Measurements from ENCODE around the gene GSTO2. TPM values are rescaled to one million over a fixed set of nuclear protein-coding genes. Genes with fewer than 3 reads are reported as not detected.

GSTO2 gene
- total and polyA plus RNA-seq, 2 of the 13 experiments (the other 11 are each of a cell fraction or from before 2014, with no cell fraction given): 2.1 to 7.9 TPM

GRCh38 chr10:104317269-104317710 is 48.3 kb downstream of the GSTO2 start:
- BruUV-seq (replicated peaks): no TSS peak
- ATAC-seq (no peak), FAIRE-seq (no peak), DNase-seq (ENCODE audit: low spot score) (no peak)
- Histone ChIP-seq H3K9ac (ENCODE audit: insufficient read depth, low read depth, low read length) (no peak overlapping the region), H3K79me2 (ENCODE audit: insufficient read depth, low read length) (no peaks in the 10 kb centered on the region), H3K4me2 (ENCODE audit: low read depth, low read length) (no peak overlapping the region), H3K4me1 (ENCODE audit: insufficient read depth, low read length) (no peaks in the 10 kb centered on the region), H4K20me1 (ENCODE audit: insufficient read depth, low read length) (0 out of 2 replicates have a peak, but pooled peaks cover 3% of the 10 kb centered on the region), H3K36me3 (replicated peaks in 1 of 2; ENCODE audit: control insufficient read depth in 1 of 2, insufficient read depth in 2 of 2, low read length in 2 of 2) (peaks cover 8 to 10% of the 10 kb centered on the region in 2 experiments; a peak in 4 of 5 replicates), H3K27me3 (ENCODE audit: control insufficient read depth in 1 of 2, insufficient read depth in 2 of 2, low read length in 2 of 2) (no peaks in the 10 kb centered on the region), H2AFZ (ENCODE audit: low read length) (no peak overlapping the region), H3K27ac (ENCODE audit: extremely low read length, insufficient read depth, low read length) (no peak overlapping the region), H3K9me3 (ENCODE audit: low read length) (no peaks in the 10 kb centered on the region), H3K4me3 (replicated peaks in 1 of 3; ENCODE audit: insufficient read depth in 1 of 3, low read depth in 2 of 3, low read length in 3 of 3) (no peak overlapping the region)
- in situ Hi-C loops (cut with HindIII; ENCODE audit: extremely low pct_ligation_motif_present, low pct_unique_long_range_greater_than_20kb) (no loop called here), intact Hi-C loops (cut with micrococcal nuclease; ENCODE audit: unreplicated experiment) (no loop called here)
- ChIA-PET CTCF (ENCODE audit: low intra/inter-chr PET ratio, low total read pairs) (no interaction called here), POLR2A (no interaction called here)
- 82% methylated on average over 6 of the region's 6 CpGs for WGBS (ENCODE audit: low lambda C conversion rate)
- TF ChIP-seq AHR (CRISPR knock-in tag; IDR thresholded peaks at IDR 0.05) (no peak), CHD2 (IDR thresholded peaks at IDR 0.05; ENCODE audit: low read depth, low read length) (no peak), ZNF24 (IDR thresholded peaks at IDR 0.05) (no peak), BHLHE40 (IDR thresholded peaks at IDR 0.05; ENCODE audit: low read length) (no peak), SRSF9 (IDR thresholded peaks at IDR 0.05; ENCODE audit: borderline replicate concordance, insufficient read depth, low read depth, low read length, poor library complexity, severe bottlenecking) (no peak), THAP11 (CRISPR knock-in tag; IDR thresholded peaks at IDR 0.05) (no peak), ZNF124 (CRISPR knock-in tag; IDR thresholded peaks at IDR 0.05) (no peak), POGZ (CRISPR knock-in tag; IDR thresholded peaks at IDR 0.05) (no peak), GRHL1 (CRISPR knock-in tag; conservative IDR thresholded peaks at IDR 0.05) (no peak), TRIM24 (CRISPR knock-in tag; IDR thresholded peaks at IDR 0.05) (no peak), HIVEP1 (CRISPR knock-in tag; IDR thresholded peaks at IDR 0.05) (no peak), CREM (IDR thresholded peaks at IDR 0.05) (no peak), CREM (CRISPR knock-in tag; IDR thresholded peaks at IDR 0.05) (no peak), ZNF33B (CRISPR knock-in tag; IDR thresholded peaks at IDR 0.05) (no peak), MED8 (CRISPR knock-in tag; IDR thresholded peaks at IDR 0.05; ENCODE audit: insufficient replicate concordance) (no peak), KLF9 (CRISPR knock-in tag; IDR thresholded peaks at IDR 0.05; ENCODE audit: low read depth) (no peak), SOX6 (IDR thresholded peaks at IDR 0.05) (no peak), SOX6 (CRISPR knock-in tag; IDR thresholded peaks at IDR 0.05) (no peak)
- TF ChIP-seq, protein P1, sequence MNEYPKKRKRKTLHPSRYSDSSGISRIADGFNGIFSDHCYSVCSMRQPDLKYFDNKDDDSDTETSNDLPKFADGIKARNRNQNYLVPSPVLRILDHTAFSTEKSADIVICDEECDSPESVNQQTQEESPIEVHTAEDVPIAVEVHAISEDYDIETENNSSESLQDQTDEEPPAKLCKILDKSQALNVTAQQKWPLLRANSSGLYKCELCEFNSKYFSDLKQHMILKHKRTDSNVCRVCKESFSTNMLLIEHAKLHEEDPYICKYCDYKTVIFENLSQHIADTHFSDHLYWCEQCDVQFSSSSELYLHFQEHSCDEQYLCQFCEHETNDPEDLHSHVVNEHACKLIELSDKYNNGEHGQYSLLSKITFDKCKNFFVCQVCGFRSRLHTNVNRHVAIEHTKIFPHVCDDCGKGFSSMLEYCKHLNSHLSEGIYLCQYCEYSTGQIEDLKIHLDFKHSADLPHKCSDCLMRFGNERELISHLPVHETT (CRISPR knock-in tag; conservative IDR thresholded peaks at IDR 0.05): no peak
- TF ChIP-seq, protein P2, sequence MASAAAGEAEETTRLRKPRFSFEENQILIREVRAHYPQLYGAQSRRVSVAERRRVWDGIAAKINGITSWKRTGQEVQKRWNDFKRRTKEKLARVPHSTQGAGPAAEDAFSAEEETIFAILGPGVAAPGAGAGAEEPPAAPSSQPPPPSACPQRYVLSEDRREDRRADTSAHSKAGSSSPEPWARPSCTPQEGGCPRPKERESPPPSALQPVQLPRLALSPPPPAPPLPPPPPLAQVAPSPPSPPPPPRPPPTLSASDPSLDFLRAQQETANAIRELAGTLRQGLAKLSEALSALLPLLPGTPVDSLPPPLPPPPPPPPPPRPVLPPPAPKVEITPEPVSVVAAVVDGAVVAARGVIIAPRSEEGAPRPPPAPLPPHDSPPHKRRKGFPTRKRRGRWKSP (CRISPR knock-in tag; IDR thresholded peaks at IDR 0.05): no peak
- TF ChIP-seq, protein P3, sequence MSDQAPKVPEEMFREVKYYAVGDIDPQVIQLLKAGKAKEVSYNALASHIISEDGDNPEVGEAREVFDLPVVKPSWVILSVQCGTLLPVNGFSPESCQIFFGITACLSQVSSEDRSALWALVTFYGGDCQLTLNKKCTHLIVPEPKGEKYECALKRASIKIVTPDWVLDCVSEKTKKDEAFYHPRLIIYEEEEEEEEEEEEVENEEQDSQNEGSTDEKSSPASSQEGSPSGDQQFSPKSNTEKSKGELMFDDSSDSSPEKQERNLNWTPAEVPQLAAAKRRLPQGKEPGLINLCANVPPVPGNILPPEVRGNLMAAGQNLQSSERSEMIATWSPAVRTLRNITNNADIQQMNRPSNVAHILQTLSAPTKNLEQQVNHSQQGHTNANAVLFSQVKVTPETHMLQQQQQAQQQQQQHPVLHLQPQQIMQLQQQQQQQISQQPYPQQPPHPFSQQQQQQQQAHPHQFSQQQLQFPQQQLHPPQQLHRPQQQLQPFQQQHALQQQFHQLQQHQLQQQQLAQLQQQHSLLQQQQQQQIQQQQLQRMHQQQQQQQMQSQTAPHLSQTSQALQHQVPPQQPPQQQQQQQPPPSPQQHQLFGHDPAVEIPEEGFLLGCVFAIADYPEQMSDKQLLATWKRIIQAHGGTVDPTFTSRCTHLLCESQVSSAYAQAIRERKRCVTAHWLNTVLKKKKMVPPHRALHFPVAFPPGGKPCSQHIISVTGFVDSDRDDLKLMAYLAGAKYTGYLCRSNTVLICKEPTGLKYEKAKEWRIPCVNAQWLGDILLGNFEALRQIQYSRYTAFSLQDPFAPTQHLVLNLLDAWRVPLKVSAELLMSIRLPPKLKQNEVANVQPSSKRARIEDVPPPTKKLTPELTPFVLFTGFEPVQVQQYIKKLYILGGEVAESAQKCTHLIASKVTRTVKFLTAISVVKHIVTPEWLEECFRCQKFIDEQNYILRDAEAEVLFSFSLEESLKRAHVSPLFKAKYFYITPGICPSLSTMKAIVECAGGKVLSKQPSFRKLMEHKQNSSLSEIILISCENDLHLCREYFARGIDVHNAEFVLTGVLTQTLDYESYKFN (CRISPR knock-in tag; conservative IDR thresholded peaks at IDR 0.05): no peak

All from HepG2 (cell line).